C4-2B (cell line): Measurements from ENCODE around the gene IMPDH1.
A peak's percentile ranks its signal among the peaks of the same experiment; 100 is the strongest.

ENCODE experiments used
- H3K27ac ChIP-seq: fragments of 450-650 bp; 2 replicates; pipeline ENCODE4 v1.5.1; 2017
- CTCF ChIP-seq: fragments of 450-650 bp; conservative IDR thresholded peaks from 2 replicates; pipeline ENCODE4 v1.5.1; 2017; ENCODE audit warnings: mild to moderate bottlenecking
- ZFX ChIP-seq: fragments of 450-650 bp; IDR thresholded peaks from 2 replicates; pipeline ENCODE4 v1.6.1; 2017

Gene IMPDH1

GRCh38 chr7:128403676-128404075, 6.1 kb downstream of the IMPDH1 start:
- TF ChIP-seq ZFX, result no peak
- TF ChIP-seq CTCF, result no peak
- H3K27ac ChIP-seq, result peak overlapping the region; percentile 96; the same call in 1 of the 2 replicates

DNA sequence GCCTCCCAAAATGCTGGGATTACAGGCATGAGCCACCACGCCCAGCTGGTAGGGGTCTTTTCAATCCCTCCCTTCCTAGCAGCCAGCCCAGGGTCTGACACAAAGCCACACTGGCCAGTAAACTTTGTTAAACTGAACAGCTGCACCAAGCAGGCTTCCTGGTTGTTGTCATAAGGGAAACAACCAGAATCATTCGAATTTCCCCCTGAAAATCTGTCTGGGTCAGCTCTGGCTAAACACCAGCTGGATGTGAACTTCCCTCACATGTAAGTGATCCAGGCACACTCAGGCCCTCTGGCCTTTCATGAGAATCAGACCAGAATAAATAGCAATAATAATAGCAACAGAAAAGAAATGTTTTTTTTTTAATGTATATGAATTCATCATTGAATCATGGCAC, 7.4 kb downstream of the IMPDH1 start:
- H3K27ac ChIP-seq, result no peak overlapping the region

DNA sequence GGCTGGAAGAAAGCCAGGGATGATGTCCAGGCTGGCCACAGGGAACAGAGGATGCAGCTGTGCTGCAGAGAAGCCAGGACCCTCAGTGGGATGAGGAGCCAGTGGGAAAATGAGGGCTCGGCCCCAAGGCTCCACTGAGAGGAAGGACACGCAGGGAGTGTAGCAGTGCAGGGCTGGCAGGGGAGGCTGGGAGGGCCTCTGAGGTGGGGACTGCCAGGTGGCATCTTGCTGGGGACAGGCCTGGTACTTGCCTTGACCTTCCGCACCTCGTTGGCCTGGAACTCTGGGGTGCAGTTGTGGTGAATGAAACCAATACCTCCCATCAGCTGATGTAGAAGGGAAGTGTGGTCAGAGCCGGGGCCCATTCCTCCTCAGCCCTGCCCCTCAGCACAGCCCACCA, 9.2 kb downstream of the IMPDH1 start:
- TF ChIP-seq CTCF (no peak), ZFX (no peak)
- H3K27ac ChIP-seq, result no peak overlapping the region

More for the DNA sequence above, 7.4 kb downstream of the IMPDH1 start:
- TF ChIP-seq CTCF, result no peak

DNA sequence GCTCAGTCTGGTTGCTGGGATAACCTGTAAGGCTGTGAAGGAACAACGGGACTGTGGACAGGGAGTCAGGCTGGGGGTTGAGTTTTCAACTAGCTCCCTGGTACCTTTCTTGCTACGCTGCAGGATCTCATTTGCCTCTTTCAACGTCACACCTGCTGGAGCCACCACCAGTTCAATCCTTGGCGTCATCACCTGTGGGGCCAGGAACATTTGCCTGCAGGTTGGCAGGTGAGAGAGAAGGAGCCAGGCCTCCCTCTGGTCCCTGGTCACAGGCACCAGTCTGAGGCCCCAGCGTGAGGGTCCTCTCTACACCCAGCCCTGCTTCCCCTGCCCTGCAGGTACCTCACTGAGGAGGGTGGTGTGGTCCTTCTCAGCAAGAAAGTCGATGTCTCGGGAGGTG, 9.8 kb downstream of the IMPDH1 start:
- TF ChIP-seq ZFX, result no peak
- no peak for TF ChIP-seq CTCF
- no peak overlapping the region for H3K27ac ChIP-seq

- no peak for TF ChIP-seq ZFX
- TF ChIP-seq CTCF, result peak; percentile 14
- H3K27ac ChIP-seq, result no peak overlapping the region
Observed at GRCh38 chr7:128398841-128399135, 11.0 kb downstream of the IMPDH1 start.

DNA sequence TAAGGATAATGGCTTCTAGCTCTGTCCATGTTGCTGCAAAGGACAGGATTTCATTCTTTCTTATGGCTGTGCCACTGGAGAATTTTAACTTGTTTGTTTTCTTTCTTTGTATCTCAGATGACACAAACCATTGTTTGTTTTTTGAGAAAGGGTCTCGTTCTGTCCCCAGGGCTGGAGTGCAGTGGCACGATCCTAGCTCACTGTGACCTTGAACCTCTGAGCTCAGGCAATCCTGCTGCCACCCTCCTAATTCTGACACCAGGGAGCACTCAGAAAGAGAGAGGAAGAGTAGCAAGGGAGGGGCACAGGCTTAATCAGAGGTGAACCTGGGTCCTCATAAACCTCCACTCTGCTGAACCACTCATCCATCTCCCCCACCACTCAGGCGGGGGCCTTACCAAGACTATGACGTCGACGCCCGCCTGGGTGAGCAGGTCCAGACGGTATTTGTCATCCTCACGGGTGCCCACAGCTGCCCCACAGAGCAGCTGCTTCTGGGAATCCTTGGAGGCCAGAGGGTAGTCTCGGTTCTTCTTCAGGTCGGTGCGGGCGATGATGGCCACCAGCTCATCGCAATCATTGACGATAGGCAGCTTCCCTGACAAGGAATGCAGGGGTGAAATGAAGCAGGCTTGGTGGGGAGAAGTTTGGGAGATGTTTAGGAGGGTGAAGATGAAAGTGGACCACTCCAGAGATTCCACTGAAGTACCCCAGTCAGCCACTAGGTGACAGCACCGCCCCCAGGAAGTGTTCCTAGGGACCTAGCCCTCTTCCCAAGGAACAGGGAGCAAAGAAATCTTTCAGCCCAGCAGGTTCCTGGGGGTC, 11.6 kb downstream of the IMPDH1 start:
- TF ChIP-seq CTCF, result peak; percentile 98
- no peak for TF ChIP-seq ZFX
- H3K27ac ChIP-seq, result no peak overlapping the region

DNA sequence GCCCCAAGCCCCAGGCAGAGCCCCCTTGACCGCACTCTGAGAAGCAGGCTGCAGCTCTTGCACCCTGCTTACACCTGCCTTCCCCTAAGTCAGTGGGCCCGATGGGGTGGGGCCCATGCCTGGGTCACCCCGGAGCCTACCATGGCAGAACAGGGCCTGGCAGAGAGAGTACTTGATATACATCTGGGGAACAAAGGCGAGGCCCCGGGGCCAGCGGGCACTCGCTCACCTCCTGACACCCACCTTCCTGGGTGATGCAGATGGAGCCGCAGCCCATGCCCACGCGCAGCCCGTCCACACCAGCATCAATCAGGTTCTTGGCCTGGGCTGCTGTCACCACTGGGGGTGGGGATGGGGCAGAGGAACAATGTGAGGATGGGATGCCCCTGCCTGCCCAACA, 13.4 kb downstream of the IMPDH1 start:
- H3K27ac ChIP-seq, result no peak overlapping the region
- TF ChIP-seq CTCF, result no peak
- TF ChIP-seq ZFX, result no peak
